HG03139 (cell line): ENCODE data around the gene TRAPPC12.

Experiments
- ATAC-seq: cut with Tn5 transposase; IDR thresholded peaks from one replicate; pipeline ENCODE4 v1.9.1; 2021; ENCODE audit not compliant: unreplicated experiment

The TRAPPC12 gene

DNA sequence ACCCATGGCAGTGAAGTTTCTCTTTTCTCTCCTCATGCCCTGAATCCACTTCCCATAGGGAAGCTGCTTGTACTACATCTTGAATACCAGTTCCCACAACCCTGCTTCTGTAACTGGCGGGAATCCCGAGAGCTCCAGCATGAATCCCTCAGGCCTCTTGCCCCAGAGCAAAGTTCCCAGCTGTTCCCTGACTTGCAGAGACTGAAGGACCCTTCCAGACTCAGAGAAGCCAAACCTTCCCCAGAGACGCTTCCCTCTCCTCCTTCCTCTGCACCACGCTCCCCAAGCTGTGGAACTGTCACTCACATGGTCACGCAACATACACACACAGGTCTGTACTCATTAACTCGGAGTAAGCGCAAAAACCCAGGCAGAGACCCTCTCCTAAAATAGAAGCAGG lies 26.4 kb downstream of the TRAPPC12 start:
- ATAC-seq: no peak

DNA sequence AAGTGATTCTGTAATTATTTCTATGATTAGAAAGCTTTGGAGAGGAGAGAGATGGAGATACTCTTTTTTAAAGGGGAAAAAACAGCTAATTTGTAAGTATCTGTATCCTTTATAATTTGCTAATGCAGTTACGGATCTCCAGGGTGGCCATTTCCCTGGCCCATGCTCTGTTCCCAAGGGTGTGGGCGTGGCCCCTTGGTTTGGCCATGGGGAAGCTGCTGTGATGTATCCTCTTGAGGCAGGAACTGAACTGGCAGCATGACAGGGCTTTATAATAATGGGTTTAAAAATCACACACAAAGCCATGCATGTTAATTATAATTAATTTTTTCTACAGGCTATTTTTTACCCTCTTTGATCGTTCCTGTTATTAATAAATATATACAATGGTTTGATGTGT lies 27.0 kb downstream of the TRAPPC12 start:
- no peak for ATAC-seq

DNA sequence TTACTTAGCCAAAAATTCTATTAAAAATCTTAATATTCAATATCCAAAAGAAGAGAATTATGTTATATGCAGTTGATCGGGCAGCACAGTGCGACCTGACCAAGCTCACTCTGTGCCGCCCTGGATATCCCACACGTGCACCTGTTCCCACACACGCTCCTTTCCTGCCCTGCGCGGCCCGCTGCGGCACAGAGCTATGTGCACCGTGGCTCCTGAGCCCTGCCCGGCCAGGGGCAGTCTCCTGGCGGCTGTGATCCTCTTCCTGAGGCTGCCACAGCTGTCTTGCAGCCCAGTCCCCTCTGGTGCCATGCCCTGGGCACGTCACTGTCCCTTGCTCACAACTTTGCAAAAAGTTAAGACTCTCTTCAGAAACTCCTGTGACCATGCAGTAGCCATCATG lies 29.3 kb downstream of the TRAPPC12 start:
- ATAC-seq: no peak

DNA sequence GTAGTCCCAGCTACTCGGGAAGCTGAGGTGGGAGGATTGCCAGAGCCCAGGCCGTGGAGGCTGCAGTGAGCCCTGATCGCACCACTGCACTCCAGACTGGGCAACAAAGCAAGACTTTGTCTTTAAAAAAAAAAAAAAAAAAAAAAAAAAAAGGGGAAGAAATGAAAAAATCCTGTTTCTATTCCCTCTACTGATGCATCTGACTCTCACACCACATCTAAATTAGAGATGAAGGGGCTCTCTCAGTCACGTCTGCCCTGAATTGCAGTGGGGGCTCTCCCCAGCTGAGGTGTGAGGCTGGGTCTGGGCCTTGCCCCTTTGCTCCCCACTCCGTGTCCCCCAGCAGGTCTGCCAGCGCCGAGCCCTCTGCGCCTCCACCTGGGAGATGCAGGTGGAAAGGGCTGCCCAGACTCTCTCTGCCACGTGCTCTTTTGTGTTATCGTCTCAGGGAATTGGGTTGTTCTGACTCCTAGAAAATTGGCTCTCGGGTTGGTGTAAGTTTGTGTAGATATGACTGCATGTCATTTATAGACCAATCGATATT lies 30.2 kb downstream of the TRAPPC12 start:
- no peak for ATAC-seq

DNA sequence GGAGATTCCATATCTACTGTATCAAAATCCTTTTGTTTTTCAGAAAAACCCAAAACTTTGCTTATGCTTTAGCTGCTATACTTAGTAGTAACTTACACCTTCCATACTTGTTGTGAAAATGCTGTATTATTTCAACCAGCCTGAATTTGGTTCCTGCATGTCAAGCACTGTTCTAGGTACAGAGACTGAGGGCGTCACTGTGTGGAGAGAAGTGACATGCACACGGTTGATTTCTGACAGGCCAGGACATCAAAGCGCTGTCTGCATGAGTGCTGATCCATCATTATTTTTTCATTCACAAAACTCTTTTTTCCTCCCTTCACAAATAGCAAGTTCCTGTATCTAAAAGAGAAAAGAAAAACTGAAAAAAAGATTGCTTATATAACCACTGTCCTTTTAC lies 31.6 kb downstream of the TRAPPC12 start:
- ATAC-seq: no peak

DNA sequence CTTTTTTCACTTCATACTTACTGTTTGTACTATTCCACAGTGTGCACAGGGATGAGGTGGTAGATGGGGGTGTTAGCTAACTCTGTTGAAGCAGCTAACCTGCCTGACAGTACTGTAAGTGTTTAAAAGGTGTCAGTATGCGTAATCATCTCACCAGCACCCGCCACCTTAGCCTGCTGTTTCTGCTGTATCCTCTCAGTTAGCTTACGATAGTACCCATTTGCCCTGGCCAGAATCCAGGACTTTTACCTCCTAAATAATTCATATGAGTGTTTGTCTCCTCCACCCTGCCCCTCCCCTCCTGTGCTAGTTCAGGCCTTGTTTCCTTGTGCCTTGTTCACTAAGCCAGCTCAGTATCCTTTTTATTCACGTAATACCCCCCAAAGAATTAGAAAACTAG lies 34.2 kb downstream of the TRAPPC12 start:
- no peak for ATAC-seq

DNA sequence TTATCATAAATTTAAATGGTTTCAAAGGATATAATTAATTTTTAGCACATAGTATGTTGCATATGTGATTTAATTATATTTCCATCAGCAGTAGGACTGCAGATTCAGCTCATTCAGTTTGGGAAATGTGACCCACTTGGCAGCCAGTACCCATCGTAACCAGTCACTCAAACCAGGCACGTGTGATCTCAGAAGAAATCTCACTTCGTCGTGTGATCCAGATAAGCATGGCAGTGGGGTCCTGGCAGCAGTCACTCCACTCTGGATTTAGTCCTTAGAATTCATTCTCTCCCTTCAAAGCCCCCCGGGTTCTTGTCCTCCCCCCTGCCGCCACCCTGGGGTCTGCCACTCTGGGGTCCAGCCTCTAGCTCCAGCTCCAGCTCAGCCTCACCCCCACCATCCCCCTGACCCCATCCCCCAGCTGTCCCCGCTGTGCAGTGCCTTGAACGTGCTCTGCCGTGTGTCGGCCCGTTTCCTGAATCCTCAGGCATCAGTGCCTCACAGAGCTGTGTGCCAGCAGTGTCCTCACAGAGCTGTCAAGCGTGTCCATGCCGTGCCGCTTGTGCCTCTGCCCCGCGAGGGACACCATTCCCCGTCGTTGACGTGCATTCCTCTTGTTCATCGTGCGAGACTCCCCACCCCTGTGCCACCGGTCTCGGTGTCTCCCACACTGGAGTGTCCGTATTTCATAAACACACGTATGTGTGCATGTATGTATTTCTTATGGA lies 34.8 kb downstream of the TRAPPC12 start:
- no peak for ATAC-seq

DNA sequence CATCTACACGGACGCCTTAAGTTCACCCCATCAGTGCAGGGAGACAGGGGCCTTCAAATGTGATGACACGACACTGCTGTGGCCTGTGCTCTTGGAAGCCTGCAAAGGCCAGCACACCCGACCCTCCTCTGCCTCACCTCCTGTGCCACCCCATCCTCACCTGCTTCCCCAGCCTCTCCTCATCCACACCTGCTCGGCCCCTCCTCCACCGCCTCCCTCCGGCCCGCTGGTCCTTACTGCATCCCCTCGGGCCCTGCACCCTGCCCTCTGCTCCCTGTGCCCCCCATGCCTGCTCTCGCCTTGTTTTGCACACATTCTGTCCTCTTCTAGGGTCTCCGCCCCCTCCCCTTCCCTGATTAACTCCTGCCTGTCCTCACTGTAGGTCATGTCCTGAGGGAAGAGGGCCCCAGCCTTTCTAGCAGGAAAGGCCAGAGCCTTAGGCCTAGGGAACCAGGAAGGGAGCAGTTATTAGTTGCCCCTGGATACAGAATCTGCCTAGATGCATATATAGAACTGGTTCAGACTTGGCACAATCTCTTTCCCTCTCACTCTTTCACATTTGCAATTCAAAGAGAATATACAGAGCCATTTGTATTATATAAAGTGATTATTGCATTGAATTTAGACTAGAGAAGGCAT lies 39.4 kb downstream of the TRAPPC12 start:
- ATAC-seq: no peak

DNA sequence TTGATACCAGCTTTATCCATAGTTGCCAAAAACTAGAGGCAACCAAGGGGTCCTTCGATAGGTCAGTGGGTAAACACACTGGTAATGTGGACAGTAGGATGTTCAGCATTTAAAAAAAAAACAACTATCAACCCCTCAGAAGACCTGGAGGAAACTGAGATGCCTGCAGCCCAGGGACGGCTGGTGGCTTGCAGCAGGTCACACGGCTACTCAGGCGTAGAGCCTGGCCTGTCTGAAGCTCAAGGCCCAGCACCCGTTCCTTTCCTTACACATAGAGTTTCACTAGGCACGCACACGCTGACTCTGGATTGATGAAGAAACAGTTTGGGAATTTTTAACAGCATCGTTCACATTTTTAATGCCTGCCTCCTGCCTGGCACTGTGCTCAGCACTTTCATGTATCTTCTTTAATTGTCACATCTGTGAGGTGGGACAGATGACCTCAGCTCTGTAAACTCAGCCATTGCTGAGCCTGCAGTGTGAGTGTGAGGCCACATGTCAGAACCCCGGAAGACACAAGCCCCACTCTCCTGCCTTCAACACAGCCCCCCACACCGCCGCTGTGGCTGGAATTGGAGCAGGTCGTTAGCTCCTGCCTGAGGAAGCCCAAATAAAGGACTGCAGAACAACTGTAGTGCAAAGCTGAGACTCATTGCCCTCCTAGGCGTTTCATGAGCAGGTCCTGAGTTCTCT lies 40.7 kb downstream of the TRAPPC12 start:
- no peak for ATAC-seq

DNA sequence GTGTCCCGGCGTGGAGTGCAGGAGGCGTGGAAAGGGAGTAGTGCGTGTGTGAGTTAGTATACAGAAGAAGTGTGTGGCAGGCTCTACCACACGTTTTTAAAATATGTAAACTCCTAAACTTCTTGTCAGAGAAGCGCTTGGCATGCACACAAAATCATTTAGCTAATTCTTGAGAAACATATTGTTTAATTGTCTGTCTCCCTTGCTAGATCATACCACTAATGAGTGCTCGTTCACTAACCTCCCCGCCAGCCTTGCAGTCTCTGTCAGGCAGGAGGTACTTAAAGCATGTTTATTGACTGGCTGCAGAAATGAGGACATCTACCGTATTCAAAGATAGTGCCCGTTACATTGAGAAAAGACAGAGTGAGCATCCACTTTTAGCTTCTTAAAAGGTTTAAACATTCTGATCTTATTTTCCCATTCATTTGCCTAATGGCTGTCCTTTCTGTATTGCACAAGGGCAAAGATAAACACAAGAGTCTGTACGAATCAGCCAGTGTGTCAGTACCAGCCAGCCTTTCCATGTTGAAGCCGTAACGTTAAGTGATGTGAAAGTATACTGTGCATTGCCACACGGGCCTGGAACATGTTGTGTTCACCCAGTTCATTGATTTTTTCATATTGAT lies 41.4 kb downstream of the TRAPPC12 start:
- ATAC-seq: no peak

DNA sequence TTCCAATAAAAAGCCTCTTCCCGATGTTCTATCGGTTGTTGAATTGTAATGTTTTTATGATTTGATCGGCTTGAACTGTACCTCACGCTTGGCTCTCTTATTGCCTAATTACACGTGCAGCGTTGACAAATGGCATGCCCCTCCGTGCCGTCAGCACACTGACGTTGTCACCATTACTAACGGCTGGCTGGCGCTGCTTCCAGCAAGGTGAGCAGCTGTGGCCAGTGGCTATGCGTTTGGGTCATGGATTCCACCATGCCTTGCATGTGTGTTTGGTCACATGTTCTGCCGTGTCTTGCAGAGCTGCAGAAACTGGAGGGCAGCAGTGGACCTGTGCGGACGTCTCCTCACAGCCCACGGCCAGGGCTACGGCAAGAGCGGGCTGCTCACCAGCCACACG lies 42.1 kb downstream of the TRAPPC12 start:
- no peak for ATAC-seq

DNA sequence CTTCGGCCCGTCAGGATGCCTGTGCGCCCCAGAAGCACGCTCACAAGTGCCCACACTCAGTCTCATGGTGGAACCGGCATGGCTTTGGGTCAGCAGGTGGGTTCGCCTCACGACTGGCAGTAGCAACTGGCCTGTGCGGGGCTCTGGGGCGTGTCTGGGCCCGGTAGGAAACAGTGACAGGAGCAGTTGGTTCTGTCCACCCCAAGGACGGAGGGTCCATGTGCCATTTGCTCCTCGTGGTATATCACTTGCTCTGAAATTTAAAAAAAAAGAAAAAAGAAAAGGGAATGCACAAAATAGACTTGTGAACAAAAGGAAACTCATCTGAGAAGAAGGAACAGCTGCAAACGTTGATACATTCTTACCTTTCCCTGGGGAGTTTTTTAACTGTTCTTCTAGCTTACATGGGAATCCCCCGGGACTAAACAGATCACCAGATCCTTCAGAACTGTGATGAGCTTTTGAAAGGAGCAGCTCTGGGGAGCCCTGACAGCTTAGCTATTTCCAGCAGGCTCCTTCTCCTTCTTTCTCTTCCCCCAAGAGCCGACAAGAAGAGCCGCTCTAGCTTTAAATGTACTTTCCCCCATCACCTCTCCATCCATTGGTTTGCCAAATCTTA lies 42.8 kb downstream of the TRAPPC12 start:
- ATAC-seq: no peak

DNA sequence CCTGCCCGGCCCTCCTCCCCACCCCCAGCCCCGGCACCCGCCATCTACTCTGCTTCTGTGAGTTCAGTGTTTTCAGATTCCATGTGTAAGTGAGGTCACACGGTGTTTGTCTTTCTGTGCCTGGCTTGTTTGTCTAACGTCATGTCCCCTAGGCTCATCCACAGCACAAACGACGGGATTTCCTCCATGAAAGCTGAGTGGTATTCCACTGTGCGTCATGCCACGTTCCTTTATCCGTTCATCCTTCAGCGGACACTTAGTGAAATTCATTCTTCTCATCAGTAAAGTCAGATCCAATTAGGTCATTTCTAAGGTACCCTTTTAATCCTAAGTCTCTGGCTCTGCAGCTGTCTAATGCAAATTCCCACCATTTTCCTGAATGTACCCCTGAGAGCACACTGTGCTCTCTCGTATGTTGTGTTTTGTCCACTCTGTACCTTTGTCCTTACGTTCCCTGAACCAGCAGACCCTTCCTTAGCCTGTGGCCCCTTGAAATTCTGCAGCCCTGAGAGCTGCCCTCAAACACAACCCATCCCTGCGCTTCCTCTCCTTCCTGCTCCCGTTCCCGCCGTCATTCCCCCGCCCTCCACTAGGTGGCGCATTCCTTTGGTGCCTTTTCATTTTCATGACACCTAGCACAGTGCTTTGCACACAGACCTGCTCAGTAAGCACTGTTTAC lies 44.1 kb downstream of the TRAPPC12 start:
- no peak for ATAC-seq

DNA sequence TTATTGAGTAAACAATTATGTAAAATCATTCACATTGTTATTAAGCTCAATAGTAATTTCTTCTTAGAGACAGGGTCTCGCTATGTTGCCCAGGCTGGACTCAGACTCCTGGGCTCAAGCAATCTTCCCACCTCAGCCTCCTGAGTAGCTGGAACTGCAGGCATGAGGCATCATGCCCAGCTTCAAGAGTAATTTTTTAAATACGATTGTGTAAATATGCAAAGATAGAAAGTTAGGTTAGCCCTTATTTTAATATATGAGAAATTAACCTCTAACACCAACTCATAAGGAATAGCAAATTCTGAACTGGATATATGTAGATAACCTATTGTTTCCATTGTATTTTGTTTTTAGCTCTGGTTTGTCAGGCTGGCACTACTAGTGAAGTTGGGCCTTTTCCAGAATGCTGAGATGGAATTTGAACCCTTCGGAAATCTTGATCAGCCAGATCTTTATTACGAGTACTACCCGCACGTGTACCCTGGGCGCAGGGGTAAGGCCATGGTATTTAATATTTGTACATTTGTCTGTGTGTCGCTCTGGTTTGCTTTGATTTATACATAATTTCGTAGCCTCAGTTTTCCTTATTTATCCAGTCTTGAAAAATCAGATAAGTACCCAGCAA lies 44.8 kb downstream of the TRAPPC12 start:
- ATAC-seq: no peak

DNA sequence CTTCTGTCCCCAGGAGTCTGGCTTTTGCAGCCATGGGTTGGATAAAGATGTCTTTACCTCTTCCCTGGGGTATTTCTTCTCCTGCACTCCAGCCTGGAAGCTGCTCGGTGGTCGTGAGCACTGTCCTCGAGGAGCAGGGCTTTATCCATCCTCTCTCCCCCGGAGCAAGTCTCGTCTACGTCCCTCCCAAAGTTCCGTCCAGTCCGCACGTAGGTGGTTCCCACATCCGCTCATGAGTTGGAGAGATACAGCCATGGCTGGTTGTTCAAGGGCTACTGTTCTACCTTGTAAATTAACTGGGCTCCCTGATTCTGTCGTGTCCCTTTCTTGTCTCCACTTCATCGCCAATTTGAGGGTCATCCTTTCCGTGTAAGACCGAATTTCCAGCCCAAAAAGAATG lies 47.1 kb downstream of the TRAPPC12 start:
- ATAC-seq: no peak

DNA sequence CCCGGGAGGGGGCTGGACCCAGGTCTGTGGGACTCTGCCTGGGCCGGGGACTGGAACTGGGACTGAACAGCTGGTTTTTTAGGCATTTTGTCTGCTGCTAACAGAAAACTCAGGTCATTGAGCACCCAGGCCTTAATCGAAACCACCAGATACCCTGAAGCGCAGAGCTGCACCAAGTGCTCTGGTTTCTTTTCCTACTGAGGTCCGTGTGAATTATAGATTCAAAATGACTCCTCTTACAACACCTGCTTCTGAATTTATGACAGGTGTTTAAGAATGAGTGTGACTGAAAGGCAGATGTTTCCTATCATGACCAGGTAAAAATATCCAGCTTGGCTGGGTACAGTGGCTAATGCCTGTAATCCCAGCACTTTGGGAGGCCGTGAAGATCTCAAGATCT lies 47.8 kb downstream of the TRAPPC12 start:
- no peak for ATAC-seq

DNA sequence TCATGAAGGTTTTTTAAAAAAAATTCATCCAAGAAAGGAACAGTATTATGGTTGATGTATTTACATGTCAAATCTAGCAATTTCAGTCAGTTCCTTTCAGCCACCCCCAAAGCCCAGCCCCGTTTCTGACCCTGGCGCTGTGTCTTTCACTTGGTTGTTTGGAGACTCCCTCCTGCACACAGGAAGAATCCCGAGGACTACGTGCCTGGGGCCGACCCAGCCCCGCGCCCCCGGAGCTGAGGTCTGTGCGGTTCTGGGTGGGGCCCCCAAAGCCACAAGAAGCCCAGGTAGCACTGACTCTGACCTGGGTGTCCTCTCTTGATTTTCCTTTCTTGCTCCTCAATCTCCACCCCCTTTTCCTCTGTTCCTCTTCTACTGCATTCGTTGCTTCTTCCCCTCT lies 49.1 kb downstream of the TRAPPC12 start:
- ATAC-seq: no peak

DNA sequence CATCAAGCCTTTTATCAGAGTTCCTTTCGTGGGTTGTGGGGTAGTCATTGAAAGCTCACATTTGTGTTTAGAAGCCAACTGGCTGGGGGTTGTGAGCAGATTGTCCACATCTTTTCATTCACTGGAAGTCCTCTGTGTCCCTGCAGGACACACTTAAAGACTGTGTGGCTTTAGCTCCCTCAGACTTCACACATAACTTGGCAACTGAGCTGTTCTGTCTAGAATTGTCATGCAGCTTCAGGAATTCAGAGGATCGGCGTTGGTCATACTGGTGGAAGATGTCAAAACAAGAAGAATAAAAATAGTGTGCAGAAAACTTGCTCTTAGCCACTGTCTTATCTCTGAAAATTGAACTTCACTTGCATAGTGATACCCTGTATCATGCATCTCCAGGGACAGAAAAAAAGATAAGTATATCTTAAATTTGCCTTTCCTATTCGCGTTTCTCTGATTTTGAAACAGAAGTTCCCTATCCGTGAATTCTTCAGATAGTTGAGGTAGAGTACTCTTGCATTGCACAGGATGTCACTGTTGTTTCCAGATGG lies 49.6 kb downstream of the TRAPPC12 start:
- ATAC-seq: no peak

DNA sequence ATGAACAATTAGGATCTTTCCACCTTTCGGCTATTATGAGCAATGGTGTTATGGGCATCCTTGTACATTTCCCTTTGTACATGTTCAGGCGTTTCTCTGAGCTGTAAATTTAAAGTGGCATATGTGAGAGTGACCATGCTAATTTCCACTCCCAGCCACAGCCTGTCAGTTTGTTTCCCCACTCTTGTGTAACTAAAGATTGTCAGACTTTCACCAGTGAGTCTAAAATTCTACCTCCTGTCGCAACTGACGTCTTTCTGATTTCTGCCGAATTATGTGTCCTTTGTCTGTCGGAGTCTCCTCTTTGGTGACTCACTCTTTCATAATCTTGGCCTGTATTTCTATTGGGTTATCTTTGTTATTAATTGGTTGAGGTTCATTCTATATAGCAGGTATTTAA lies 50.7 kb downstream of the TRAPPC12 start:
- no peak for ATAC-seq
